Measurements from ENCODE around the gene PSMC5. TPM values are rescaled to one million over a fixed set of nuclear protein-coding genes. Genes with fewer than 3 reads are reported as not detected.

Gene PSMC5
- total RNA-seq, 1 experiment from 2014 or later: 152 TPM

DNA sequence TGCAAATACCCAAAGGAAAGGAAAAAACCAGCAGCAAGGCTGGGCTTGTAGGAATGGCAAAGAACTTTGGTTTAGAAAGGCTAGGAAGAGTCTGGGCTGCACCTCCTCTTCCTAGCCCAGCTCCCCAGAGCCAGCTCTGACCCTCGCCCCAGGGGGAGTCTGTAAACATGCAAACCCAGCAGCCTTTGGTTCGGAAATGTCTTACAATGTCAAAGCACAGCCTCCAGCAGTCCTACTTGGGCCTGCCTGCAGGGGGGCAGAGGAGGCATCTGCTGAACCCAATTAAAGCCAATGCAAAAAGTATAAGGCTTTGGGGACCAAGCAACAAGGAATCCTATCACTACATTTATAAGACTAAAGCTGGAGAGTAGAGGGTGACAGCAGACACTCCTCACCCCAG, 5.2 kb downstream of the PSMC5 start:
- Mint-ChIP-seq H3K4me1 (peaks cover 12% of the 10 kb centered on the region), H3K4me3 (no peak overlapping the region), H3K9me3 (no peaks in the 10 kb centered on the region), H3K36me3 (peaks cover 67% of the 10 kb centered on the region), H3K27ac (no peak overlapping the region), H3K27me3 (ENCODE audit: low read depth) (no peaks in the 10 kb centered on the region)
- ATAC-seq (0 out of 2 replicates have a peak, but pooled peaks have one; percentile 5), DNase-seq (ENCODE audit: low spot score) (no peak)
- CTCF ChIA-PET: no interaction called here
- POLR2A ChIA-PET: no interaction called here
- TF ChIP-seq ZNF121 (CRISPR knock-in tag; IDR thresholded peaks at IDR 0.05) (no peak), NR1H2 (CRISPR knock-in tag; IDR thresholded peaks at IDR 0.05) (no peak), FOXJ3 (CRISPR knock-in tag; IDR thresholded peaks at IDR 0.05; ENCODE audit: borderline replicate concordance) (no peak)
- TF ChIP-seq, protein P1, sequence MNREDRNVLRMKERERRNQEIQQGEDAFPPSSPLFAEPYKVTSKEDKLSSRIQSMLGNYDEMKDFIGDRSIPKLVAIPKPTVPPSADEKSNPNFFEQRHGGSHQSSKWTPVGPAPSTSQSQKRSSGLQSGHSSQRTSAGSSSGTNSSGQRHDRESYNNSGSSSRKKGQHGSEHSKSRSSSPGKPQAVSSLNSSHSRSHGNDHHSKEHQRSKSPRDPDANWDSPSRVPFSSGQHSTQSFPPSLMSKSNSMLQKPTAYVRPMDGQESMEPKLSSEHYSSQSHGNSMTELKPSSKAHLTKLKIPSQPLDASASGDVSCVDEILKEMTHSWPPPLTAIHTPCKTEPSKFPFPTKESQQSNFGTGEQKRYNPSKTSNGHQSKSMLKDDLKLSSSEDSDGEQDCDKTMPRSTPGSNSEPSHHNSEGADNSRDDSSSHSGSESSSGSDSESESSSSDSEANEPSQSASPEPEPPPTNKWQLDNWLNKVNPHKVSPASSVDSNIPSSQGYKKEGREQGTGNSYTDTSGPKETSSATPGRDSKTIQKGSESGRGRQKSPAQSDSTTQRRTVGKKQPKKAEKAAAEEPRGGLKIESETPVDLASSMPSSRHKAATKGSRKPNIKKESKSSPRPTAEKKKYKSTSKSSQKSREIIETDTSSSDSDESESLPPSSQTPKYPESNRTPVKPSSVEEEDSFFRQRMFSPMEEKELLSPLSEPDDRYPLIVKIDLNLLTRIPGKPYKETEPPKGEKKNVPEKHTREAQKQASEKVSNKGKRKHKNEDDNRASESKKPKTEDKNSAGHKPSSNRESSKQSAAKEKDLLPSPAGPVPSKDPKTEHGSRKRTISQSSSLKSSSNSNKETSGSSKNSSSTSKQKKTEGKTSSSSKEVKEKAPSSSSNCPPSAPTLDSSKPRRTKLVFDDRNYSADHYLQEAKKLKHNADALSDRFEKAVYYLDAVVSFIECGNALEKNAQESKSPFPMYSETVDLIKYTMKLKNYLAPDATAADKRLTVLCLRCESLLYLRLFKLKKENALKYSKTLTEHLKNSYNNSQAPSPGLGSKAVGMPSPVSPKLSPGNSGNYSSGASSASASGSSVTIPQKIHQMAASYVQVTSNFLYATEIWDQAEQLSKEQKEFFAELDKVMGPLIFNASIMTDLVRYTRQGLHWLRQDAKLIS (CRISPR knock-in tag; IDR thresholded peaks at IDR 0.05; ENCODE audit: borderline replicate concordance): no peak
- TF ChIP-seq, protein P2, sequence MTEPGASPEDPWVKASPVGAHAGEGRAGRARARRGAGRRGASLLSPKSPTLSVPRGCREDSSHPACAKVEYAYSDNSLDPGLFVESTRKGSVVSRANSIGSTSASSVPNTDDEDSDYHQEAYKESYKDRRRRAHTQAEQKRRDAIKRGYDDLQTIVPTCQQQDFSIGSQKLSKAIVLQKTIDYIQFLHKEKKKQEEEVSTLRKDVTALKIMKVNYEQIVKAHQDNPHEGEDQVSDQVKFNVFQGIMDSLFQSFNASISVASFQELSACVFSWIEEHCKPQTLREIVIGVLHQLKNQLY (CRISPR knock-in tag; IDR thresholded peaks at IDR 0.05): no peak
- TF ChIP-seq, protein P3, sequence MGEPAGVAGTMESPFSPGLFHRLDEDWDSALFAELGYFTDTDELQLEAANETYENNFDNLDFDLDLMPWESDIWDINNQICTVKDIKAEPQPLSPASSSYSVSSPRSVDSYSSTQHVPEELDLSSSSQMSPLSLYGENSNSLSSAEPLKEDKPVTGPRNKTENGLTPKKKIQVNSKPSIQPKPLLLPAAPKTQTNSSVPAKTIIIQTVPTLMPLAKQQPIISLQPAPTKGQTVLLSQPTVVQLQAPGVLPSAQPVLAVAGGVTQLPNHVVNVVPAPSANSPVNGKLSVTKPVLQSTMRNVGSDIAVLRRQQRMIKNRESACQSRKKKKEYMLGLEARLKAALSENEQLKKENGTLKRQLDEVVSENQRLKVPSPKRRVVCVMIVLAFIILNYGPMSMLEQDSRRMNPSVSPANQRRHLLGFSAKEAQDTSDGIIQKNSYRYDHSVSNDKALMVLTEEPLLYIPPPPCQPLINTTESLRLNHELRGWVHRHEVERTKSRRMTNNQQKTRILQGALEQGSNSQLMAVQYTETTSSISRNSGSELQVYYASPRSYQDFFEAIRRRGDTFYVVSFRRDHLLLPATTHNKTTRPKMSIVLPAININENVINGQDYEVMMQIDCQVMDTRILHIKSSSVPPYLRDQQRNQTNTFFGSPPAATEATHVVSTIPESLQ (CRISPR knock-in tag; IDR thresholded peaks at IDR 0.05): no peak

DNA sequence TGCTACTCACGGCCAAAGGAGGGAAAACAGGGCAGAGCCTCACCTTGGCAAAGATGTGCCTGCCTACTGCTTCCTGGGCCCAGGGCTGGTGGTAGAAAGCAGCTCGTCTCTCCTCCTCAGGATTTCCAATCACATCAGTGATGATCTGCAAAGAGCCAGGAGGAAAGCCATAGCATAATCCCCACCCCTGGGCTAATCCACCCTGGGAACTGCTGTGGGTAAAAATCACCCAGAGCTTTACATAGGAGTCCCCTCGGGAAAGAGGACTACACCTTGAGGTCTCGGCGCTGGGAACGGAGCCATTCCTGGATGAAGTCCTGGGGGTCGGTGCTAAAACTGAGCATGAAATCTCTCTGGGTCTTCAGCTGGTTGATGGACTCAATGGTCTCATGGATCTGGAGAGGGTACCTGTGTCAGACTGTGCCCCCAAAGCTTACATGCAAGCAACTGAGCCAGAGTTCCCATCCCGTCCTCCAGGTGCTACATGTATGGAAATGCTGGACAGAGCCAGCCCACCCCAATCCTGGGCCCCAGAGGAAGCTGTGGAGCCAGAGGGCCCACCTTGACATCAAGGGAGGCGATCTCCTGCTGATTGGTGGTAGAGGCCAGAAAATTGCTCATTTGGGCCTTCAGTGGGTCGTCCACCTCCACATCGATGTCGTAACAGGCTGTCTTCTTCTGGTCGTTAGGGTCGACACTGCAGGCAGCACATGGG, 6.0 kb downstream of the PSMC5 start:
- Mint-ChIP-seq H3K9me3 (no peaks in the 10 kb centered on the region), H3K4me3 (no peak overlapping the region), H3K27me3 (ENCODE audit: low read depth) (no peaks in the 10 kb centered on the region), H3K4me1 (peaks cover 12% of the 10 kb centered on the region), H3K27ac (no peak overlapping the region), H3K36me3 (peaks cover 67% of the 10 kb centered on the region)
- CTCF ChIA-PET: interaction anchor here (0.7 to 1.5 kb wide), 2 partner anchors 15 to 60 kb away, joined by 3 to 6 read pairs; partner anchors contain the start of gene CCDC47
- POLR2A ChIA-PET: no interaction called here
- ATAC-seq (no peak), DNase-seq (ENCODE audit: low spot score) (no peak)
- TF ChIP-seq NR2C2 (CRISPR knock-in tag; IDR thresholded peaks at IDR 0.05): no peak
- TF ChIP-seq, protein P4, sequence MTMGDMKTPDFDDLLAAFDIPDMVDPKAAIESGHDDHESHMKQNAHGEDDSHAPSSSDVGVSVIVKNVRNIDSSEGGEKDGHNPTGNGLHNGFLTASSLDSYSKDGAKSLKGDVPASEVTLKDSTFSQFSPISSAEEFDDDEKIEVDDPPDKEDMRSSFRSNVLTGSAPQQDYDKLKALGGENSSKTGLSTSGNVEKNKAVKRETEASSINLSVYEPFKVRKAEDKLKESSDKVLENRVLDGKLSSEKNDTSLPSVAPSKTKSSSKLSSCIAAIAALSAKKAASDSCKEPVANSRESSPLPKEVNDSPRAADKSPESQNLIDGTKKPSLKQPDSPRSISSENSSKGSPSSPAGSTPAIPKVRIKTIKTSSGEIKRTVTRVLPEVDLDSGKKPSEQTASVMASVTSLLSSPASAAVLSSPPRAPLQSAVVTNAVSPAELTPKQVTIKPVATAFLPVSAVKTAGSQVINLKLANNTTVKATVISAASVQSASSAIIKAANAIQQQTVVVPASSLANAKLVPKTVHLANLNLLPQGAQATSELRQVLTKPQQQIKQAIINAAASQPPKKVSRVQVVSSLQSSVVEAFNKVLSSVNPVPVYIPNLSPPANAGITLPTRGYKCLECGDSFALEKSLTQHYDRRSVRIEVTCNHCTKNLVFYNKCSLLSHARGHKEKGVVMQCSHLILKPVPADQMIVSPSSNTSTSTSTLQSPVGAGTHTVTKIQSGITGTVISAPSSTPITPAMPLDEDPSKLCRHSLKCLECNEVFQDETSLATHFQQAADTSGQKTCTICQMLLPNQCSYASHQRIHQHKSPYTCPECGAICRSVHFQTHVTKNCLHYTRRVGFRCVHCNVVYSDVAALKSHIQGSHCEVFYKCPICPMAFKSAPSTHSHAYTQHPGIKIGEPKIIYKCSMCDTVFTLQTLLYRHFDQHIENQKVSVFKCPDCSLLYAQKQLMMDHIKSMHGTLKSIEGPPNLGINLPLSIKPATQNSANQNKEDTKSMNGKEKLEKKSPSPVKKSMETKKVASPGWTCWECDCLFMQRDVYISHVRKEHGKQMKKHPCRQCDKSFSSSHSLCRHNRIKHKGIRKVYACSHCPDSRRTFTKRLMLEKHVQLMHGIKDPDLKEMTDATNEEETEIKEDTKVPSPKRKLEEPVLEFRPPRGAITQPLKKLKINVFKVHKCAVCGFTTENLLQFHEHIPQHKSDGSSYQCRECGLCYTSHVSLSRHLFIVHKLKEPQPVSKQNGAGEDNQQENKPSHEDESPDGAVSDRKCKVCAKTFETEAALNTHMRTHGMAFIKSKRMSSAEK (CRISPR knock-in tag; IDR thresholded peaks at IDR 0.05; ENCODE audit: borderline replicate concordance): no peak
- TF ChIP-seq ZBTB43 (CRISPR knock-in tag; IDR thresholded peaks at IDR 0.05): no peak
- TF ChIP-seq ZNF263 (CRISPR knock-in tag; IDR thresholded peaks at IDR 0.05; ENCODE audit: low read depth): no peak
- no peak for TF ChIP-seq NFATC4 (CRISPR knock-in tag; IDR thresholded peaks at IDR 0.05)
- no peak for TF ChIP-seq SMAD3 (CRISPR knock-in tag; IDR thresholded peaks at IDR 0.05; ENCODE audit: borderline replicate concordance)
- no peak for TF ChIP-seq MAX (CRISPR knock-in tag; IDR thresholded peaks at IDR 0.05)
- TF ChIP-seq HMGA2 (CRISPR knock-in tag; IDR thresholded peaks at IDR 0.05): no peak
- TF ChIP-seq, protein P5, sequence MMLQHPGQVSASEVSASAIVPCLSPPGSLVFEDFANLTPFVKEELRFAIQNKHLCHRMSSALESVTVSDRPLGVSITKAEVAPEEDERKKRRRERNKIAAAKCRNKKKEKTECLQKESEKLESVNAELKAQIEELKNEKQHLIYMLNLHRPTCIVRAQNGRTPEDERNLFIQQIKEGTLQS (CRISPR knock-in tag; conservative IDR thresholded peaks at IDR 0.05): no peak
- TF ChIP-seq ZNF425 (CRISPR knock-in tag; conservative IDR thresholded peaks at IDR 0.05): no peak
- TF ChIP-seq TP53 (CRISPR knock-in tag; IDR thresholded peaks at IDR 0.05): no peak

Data from WTC11 (cell line).